ENCODE results near the gene GLRX. TPM values are rescaled to one million over a fixed set of nuclear protein-coding genes. Genes with fewer than 3 reads are reported as not detected.
A peak's percentile ranks its signal among the peaks of the same experiment; 100 is the strongest.
"Not testable (repeated sequence)": the region's sequence is repeated elsewhere in the genome, so short reads cannot be mapped to it uniquely, and the experiment has no call there.

Gene GLRX
- total and polyA plus RNA-seq, 2 of the 13 experiments (the other 11 are each of a cell fraction or from before 2014, with no cell fraction given), result 63.8 to 499 TPM

- intact Hi-C loops (cut with micrococcal nuclease; ENCODE audit: unreplicated experiment), result loop anchor here (5.0 kb wide), 1 partner anchor 36 kb away; no protein-coding TSS in a partner anchor
- Histone ChIP-seq H3K4me2 (ENCODE audit: low read depth, low read length) (peak overlapping the region; percentile 25; the same call in 1 of the 2 replicates), H3K4me1 (ENCODE audit: insufficient read depth, low read length) (peaks cover 48% of the 10 kb centered on the region)
These were observed 11.0 kb downstream of the GLRX start for GRCh38 chr5:95811461-95812073.

More at GRCh38 chr5:95811461-95812073, 11.0 kb downstream of the GLRX start:
- peak overlapping the region in 1 of 3 experiments; percentile 20; a peak in 1 of 6 replicates for H3K4me3 ChIP-seq (replicated peaks in 1 of 3; ENCODE audit: insufficient read depth in 1 of 3, low read depth in 2 of 3, low read length in 3 of 3)
- in situ Hi-C loops (cut with HindIII; ENCODE audit: extremely low pct_ligation_motif_present, low pct_unique_long_range_greater_than_20kb); BruUV-seq (replicated peaks); H3K27me3 ChIP-seq (ENCODE audit: control insufficient read depth in 1 of 2, insufficient read depth in 2 of 2, low read length in 2 of 2); H4K20me1 ChIP-seq (ENCODE audit: insufficient read depth, low read length); DNase-seq (ENCODE audit: low spot score); FAIRE-seq; H3K79me2 ChIP-seq (ENCODE audit: insufficient read depth, low read length); H3K9me3 ChIP-seq (ENCODE audit: low read length); H2AFZ ChIP-seq (ENCODE audit: low read length): not testable (repeated sequence)
- ChIA-PET POLR2A (interaction anchor here (10.9 kb wide), 1 partner anchor 11 kb away, joined by 98 read pairs; the partner anchor contains the start of gene GLRX), CTCF (ENCODE audit: low intra/inter-chr PET ratio, low total read pairs) (interaction anchor here (1.6 kb wide), 1 partner anchor 30 kb away, joined by 4 read pairs; no protein-coding TSS in a partner anchor)
- H3K9ac ChIP-seq (ENCODE audit: insufficient read depth, low read depth, low read length), result peak overlapping the region; percentile 30; the same call in 1 of the 2 replicates
- peak overlapping the region; percentile 27 for H3K27ac ChIP-seq (ENCODE audit: extremely low read length, insufficient read depth, low read length)
- ATAC-seq, result peak; percentile 12
- peaks cover 12 to 34% of the 10 kb centered on the region in 2 experiments for H3K36me3 ChIP-seq (replicated peaks in 1 of 2; ENCODE audit: control insufficient read depth in 1 of 2, insufficient read depth in 2 of 2, low read length in 2 of 2)
- WGBS (ENCODE audit: low lambda C conversion rate), result 81% methylated on average over 13 of the region's 13 CpGs
- 0 out of 4 replicates have a peak, but pooled peaks of 1 of the 2 experiments have one; percentile 17 for TF ChIP-seq POLR2A (IDR thresholded peaks at IDR 0.05; ENCODE audit: insufficient read depth in 1 of 2, low read depth in 2 of 2, low read length in 2 of 2)
- TF ChIP-seq E2F2 (CRISPR knock-in tag; IDR thresholded peaks at IDR 0.05; ENCODE audit: borderline replicate concordance), result 0 out of 2 replicates have a peak, but pooled peaks have one; percentile 25
- peak; percentile 52; the same call in 1 of the 2 replicates for TF ChIP-seq ZNF788 (CRISPR knock-in tag; IDR thresholded peaks at IDR 0.05; ENCODE audit: borderline replicate concordance)
- TF ChIP-seq ARID4A (CRISPR knock-in tag; IDR thresholded peaks at IDR 0.05; ENCODE audit: borderline replicate concordance), result 0 out of 2 replicates have a peak, but pooled peaks have one; percentile 19

Data from HepG2 (cell line).